PC-9 (cell line): ENCODE data around the gene ZBTB48.

Source experiments
- CTCF ChIP-seq: fragments of 200-600 bp; sonication (generic); conservative IDR thresholded peaks from 2 replicates; pipeline ENCODE4 v1.6.1; 2017; ENCODE audit warnings: mixed run types, antibody characterized with exemption, mild to moderate bottlenecking, moderate library complexity
- EZH2 ChIP-seq: fragments of 200-600 bp; sonication (generic); IDR thresholded peaks from 2 replicates; pipeline ENCODE4 v1.8.0; 2017; ENCODE audit warnings: antibody characterized with exemption, low read depth

GRCh38 chr1:6580119-6580592, 362 bp downstream of the ZBTB48 start:
- no peak for TF ChIP-seq CTCF
- TF ChIP-seq EZH2: no peak
